Lower lobe of right lung (tissue), 2 donors: Measurements from ENCODE around the gene ENGASE. TPM values are rescaled to one million over a fixed set of nuclear protein-coding genes. Genes with fewer than 3 reads are reported as not detected.

ENCODE experiments used
- ATAC-seq, 2 donors: fragments of 200-7000 bp; cut with Tn5 transposase; one replicate each; pipeline ENCODE4 v1.9.1; 2020 to 2022; ENCODE audit warnings: mild to moderate bottlenecking in 2 of 2, moderate library complexity in 2 of 2
- DNase-seq: peaks from one replicate; pipeline ENCODE4 v3.0.0-alpha.2; 2020
- H3K27ac ChIP-seq: fragments of 200-600 bp; one replicate; pipeline ENCODE4 v1.8.0; 2022
- H3K27me3 ChIP-seq: fragments of 200-600 bp; one replicate; pipeline ENCODE4 v1.8.0; 2022; ENCODE audit warnings: low read depth
- H3K36me3 ChIP-seq: fragments of 200-600 bp; one replicate; pipeline ENCODE4 v1.8.0; 2022; ENCODE audit warnings: mild to moderate bottlenecking
- H3K4me1 ChIP-seq: fragments of 200-600 bp; one replicate; pipeline ENCODE4 v1.8.0; 2022
- H3K4me3 ChIP-seq: fragments of 200-600 bp; one replicate; pipeline ENCODE4 v1.8.0; 2022; ENCODE audit warnings: mild to moderate bottlenecking
- H3K9me3 ChIP-seq: fragments of 200-600 bp; one replicate; pipeline ENCODE4 v1.8.0; 2022
- intact Hi-C: fragments of 100-400 bp; cut with DNase I; formaldehyde crosslinking; loops from one replicate; pipeline ENCODE4 v1.11.0; 2022
- total RNA-seq: library from RNA; stranded (reverse); fragmentation: NEBNext Ultra II Directional; extraction: Animal tissue kit (Norgen Biotek cat#: 25700); gene quantifications from one replicate; pipeline ENCODE4 v1.2.1, GENCODE V29; 2021
- TF ChIP-seq, protein P1 (sequence below): fragments of 200-600 bp; IDR thresholded peaks from one replicate; pipeline ENCODE4 v1.8.0; 2022; ENCODE audit warnings: antibody characterized with exemption, mild to moderate bottlenecking
- donor health status: DM: no; HTN: yes; CAD: no; lungs with severe emphysema.

Gene ENGASE
- total RNA-seq, 1 donor from 2014 or later, result 56.4 TPM

DNA sequence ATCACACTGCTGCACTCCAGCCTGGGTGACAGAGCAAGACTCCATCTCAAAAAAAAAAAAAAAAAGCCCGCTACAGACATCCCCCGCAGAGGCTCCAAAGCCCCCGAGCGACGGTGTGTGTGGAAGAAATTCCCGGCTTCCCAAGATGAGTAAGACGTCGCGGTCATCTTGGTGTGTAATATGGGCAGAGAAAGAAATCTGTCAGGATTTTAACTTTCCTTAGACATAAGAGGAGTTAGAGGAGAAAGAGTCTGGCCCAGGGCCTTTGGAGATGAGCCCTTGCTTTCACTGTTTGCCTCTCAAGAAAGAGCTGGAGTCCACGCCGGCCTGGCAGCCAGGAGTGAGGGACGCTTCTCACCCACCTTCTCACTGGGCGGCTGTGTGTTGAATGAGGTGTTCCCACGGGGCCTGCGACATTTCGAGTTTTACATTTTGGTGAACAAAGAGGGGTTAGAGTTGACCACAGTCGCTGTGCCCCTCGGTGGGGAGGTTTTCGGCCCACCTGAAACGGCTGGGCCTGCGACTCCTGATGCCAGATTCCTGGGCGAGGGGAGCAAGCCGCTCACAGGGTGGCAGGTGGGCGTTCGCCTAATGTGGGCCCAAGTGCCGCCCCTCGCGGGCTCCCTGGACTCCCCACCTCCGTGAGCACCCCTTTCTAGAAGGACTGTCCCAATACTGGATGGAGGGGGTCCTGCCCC, 32.8 kb upstream of the ENGASE start:
- Histone ChIP-seq H3K9me3 (no peaks in the 10 kb centered on the region), H3K4me3 (no peak overlapping the region), H3K4me1 (peaks cover 25% of the 10 kb centered on the region), H3K27me3 (no peaks in the 10 kb centered on the region), H3K36me3 (no peaks in the 10 kb centered on the region), H3K27ac (no peak overlapping the region)
- no peak for DNase-seq
- TF ChIP-seq, protein P1, sequence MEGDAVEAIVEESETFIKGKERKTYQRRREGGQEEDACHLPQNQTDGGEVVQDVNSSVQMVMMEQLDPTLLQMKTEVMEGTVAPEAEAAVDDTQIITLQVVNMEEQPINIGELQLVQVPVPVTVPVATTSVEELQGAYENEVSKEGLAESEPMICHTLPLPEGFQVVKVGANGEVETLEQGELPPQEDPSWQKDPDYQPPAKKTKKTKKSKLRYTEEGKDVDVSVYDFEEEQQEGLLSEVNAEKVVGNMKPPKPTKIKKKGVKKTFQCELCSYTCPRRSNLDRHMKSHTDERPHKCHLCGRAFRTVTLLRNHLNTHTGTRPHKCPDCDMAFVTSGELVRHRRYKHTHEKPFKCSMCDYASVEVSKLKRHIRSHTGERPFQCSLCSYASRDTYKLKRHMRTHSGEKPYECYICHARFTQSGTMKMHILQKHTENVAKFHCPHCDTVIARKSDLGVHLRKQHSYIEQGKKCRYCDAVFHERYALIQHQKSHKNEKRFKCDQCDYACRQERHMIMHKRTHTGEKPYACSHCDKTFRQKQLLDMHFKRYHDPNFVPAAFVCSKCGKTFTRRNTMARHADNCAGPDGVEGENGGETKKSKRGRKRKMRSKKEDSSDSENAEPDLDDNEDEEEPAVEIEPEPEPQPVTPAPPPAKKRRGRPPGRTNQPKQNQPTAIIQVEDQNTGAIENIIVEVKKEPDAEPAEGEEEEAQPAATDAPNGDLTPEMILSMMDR, result no peak
- no peak for ATAC-seq
- intact Hi-C loops, result no loop called here

- ATAC-seq, result peak; percentile 51 to 67
- peaks cover 3% of the 10 kb centered on the region for H3K36me3 ChIP-seq
- no peaks in the 10 kb centered on the region for H3K9me3 ChIP-seq
- TF ChIP-seq, protein P1, result peak; percentile 93
- H3K27me3 ChIP-seq, result no peaks in the 10 kb centered on the region
- no peak overlapping the region for H3K4me3 ChIP-seq
- no peak overlapping the region for H3K27ac ChIP-seq
- H3K4me1 ChIP-seq, result peaks cover 17% of the 10 kb centered on the region
- DNase-seq, result peak; percentile 86
- intact Hi-C loops, result no loop called here
Observed at GRCh38 chr17:79042421-79043190, 32.0 kb upstream of the ENGASE start.

- H3K27me3 ChIP-seq, result no peaks in the 10 kb centered on the region
- ATAC-seq (no peak), DNase-seq (no peak)
- no peaks in the 10 kb centered on the region for H3K9me3 ChIP-seq
- intact Hi-C loops, result no loop called here
- peaks cover 14% of the 10 kb centered on the region for H3K4me1 ChIP-seq
- TF ChIP-seq, protein P1, result no peak
- H3K4me3 ChIP-seq, result no peak overlapping the region
- H3K27ac ChIP-seq, result no peak overlapping the region
- H3K36me3 ChIP-seq, result peaks cover 10% of the 10 kb centered on the region
Observed at GRCh38 chr17:79043191-79043930, 31.3 kb upstream of the ENGASE start.

DNA sequence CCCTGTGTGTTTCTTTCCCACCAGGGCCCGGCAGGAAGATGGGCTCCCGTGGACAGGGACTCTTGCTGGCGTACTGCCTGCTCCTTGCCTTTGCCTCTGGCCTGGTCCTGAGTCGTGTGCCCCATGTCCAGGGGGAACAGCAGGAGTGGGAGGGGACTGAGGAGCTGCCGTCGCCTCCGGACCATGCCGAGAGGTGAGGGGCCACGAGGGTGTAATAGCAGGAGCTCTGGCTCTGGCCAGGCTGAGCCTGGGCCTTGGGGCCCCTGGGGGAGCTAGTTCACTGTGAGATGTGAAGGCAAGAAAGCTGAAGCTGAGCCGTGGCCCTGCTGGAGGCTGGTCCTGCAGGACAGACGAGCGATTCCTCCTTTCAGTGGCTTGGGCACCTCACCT, 30.7 kb upstream of the ENGASE start:
- peaks cover 16% of the 10 kb centered on the region for H3K36me3 ChIP-seq
- ATAC-seq (no peak), DNase-seq (no peak)
- no peak overlapping the region for H3K4me3 ChIP-seq
- peaks cover 9% of the 10 kb centered on the region for H3K4me1 ChIP-seq
- no peaks in the 10 kb centered on the region for H3K27me3 ChIP-seq
- intact Hi-C loops, result no loop called here
- H3K27ac ChIP-seq, result no peak overlapping the region
- TF ChIP-seq, protein P1, result no peak
- no peaks in the 10 kb centered on the region for H3K9me3 ChIP-seq

- H3K36me3 ChIP-seq, result peaks cover 16% of the 10 kb centered on the region
- H3K27me3 ChIP-seq, result no peaks in the 10 kb centered on the region
- H3K4me1 ChIP-seq, result peaks cover 9% of the 10 kb centered on the region
- H3K9me3 ChIP-seq, result no peaks in the 10 kb centered on the region
- no peak overlapping the region for H3K27ac ChIP-seq
- no peak for ATAC-seq
- intact Hi-C loops, result no loop called here
- H3K4me3 ChIP-seq, result no peak overlapping the region
- TF ChIP-seq, protein P1, result no peak
- DNase-seq, result no peak
Observed at GRCh38 chr17:79044462-79044861, 30.2 kb upstream of the ENGASE start.
